ENCODE measurements around the gene TNS3. TPM values are rescaled to one million over a fixed set of nuclear protein-coding genes. Genes with fewer than 3 reads are reported as not detected.

TNS3 gene
- total and polyA plus RNA-seq, 2 of the 13 experiments (the other 11 are each of a cell fraction or from before 2014, with no cell fraction given): 52.9 to 55.7 TPM

GRCh38 chr7:47474937-47475879, 106.7 kb downstream of the TNS3 start (continued):
- TF ChIP-seq, protein P1, sequence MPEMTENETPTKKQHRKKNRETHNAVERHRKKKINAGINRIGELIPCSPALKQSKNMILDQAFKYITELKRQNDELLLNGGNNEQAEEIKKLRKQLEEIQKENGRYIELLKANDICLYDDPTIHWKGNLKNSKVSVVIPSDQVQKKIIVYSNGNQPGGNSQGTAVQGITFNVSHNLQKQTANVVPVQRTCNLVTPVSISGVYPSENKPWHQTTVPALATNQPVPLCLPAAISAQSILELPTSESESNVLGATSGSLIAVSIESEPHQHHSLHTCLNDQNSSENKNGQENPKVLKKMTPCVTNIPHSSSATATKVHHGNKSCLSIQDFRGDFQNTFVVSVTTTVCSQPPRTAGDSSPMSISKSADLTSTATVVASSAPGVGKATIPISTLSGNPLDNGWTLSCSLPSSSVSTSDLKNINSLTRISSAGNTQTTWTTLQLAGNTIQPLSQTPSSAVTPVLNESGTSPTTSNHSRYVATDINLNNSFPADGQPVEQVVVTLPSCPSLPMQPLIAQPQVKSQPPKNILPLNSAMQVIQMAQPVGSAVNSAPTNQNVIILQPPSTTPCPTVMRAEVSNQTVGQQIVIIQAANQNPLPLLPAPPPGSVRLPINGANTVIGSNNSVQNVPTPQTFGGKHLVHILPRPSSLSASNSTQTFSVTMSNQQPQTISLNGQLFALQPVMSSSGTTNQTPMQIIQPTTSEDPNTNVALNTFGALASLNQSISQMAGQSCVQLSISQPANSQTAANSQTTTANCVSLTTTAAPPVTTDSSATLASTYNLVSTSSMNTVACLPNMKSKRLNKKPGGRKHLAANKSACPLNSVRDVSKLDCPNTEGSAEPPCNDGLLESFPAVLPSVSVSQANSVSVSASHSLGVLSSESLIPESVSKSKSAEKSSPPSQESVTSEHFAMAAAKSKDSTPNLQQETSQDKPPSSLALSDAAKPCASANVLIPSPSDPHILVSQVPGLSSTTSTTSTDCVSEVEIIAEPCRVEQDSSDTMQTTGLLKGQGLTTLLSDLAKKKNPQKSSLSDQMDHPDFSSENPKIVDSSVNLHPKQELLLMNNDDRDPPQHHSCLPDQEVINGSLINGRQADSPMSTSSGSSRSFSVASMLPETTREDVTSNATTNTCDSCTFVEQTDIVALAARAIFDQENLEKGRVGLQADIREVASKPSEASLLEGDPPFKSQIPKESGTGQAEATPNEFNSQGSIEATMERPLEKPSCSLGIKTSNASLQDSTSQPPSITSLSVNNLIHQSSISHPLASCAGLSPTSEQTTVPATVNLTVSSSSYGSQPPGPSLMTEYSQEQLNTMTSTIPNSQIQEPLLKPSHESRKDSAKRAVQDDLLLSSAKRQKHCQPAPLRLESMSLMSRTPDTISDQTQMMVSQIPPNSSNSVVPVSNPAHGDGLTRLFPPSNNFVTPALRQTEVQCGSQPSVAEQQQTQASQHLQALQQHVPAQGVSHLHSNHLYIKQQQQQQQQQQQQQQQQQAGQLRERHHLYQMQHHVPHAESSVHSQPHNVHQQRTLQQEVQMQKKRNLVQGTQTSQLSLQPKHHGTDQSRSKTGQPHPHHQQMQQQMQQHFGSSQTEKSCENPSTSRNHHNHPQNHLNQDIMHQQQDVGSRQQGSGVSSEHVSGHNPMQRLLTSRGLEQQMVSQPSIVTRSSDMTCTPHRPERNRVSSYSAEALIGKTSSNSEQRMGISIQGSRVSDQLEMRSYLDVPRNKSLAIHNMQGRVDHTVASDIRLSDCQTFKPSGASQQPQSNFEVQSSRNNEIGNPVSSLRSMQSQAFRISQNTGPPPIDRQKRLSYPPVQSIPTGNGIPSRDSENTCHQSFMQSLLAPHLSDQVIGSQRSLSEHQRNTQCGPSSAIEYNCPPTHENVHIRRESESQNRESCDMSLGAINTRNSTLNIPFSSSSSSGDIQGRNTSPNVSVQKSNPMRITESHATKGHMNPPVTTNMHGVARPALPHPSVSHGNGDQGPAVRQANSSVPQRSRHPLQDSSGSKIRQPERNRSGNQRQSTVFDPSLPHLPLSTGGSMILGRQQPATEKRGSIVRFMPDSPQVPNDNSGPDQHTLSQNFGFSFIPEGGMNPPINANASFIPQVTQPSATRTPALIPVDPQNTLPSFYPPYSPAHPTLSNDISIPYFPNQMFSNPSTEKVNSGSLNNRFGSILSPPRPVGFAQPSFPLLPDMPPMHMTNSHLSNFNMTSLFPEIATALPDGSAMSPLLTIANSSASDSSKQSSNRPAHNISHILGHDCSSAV (CRISPR knock-in tag; IDR thresholded peaks at IDR 0.05; ENCODE audit: borderline replicate concordance): 0 out of 2 replicates have a peak, but pooled peaks have one; percentile 46
- TF ChIP-seq CSRNP1 (CRISPR knock-in tag; IDR thresholded peaks at IDR 0.05): peak; percentile 57; the same call in 1 of the 2 replicates
- peak; percentile 92 for TF ChIP-seq SAP130 (CRISPR knock-in tag; IDR thresholded peaks at IDR 0.05; ENCODE audit: low read depth)
- peak; percentile 49 for TF ChIP-seq BHLHE40 (IDR thresholded peaks at IDR 0.05; ENCODE audit: low read length)
- TF ChIP-seq ZFP82 (CRISPR knock-in tag; IDR thresholded peaks at IDR 0.05; ENCODE audit: borderline replicate concordance): no peak
- TF ChIP-seq, protein P2, sequence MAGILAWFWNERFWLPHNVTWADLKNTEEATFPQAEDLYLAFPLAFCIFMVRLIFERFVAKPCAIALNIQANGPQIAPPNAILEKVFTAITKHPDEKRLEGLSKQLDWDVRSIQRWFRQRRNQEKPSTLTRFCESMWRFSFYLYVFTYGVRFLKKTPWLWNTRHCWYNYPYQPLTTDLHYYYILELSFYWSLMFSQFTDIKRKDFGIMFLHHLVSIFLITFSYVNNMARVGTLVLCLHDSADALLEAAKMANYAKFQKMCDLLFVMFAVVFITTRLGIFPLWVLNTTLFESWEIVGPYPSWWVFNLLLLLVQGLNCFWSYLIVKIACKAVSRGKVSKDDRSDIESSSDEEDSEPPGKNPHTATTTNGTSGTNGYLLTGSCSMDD (CRISPR knock-in tag; IDR thresholded peaks at IDR 0.05): no peak
- TF ChIP-seq MTERF4 (CRISPR knock-in tag; IDR thresholded peaks at IDR 0.05): no peak; the same call in 1 of the 2 replicates
- no peak for TF ChIP-seq ZNF569 (CRISPR knock-in tag; IDR thresholded peaks at IDR 0.05; ENCODE audit: borderline replicate concordance)
- no peak; the same call in 1 of the 2 replicates for TF ChIP-seq ZNF101 (CRISPR knock-in tag; IDR thresholded peaks at IDR 0.05; ENCODE audit: borderline replicate concordance, low read depth)
- peak; percentile 83 for TF ChIP-seq NR2C2 (CRISPR knock-in tag; IDR thresholded peaks at IDR 0.05; ENCODE audit: borderline replicate concordance)
- TF ChIP-seq JUNB (CRISPR knock-in tag; IDR thresholded peaks at IDR 0.05; ENCODE audit: borderline replicate concordance): peak; percentile 94; the same call in 1 of the 2 replicates
- no peak for TF ChIP-seq ZNF790 (CRISPR knock-in tag; IDR thresholded peaks at IDR 0.05; ENCODE audit: borderline replicate concordance)
- TF ChIP-seq ZNF124 (CRISPR knock-in tag; IDR thresholded peaks at IDR 0.05): peak; percentile 92

Data from HepG2 (cell line).